HG03457 (cell line): Measurements from ENCODE around the gene ITGA8.

Source experiments
- ATAC-seq: cut with Tn5 transposase; IDR thresholded peaks from one replicate; pipeline ENCODE4 v1.9.1; 2021; ENCODE audit warnings: moderate number of reproducible peaks; ENCODE audit not compliant: unreplicated experiment

ITGA8 gene

GRCh38 chr10:15473396-15473767, 246.3 kb downstream of the ITGA8 start:
- no peak for ATAC-seq

GRCh38 chr10:15472431-15473395, 247.0 kb downstream of the ITGA8 start:
- no peak for ATAC-seq

- ATAC-seq, result no peak
Observed at GRCh38 chr10:15472008-15472407, 247.7 kb downstream of the ITGA8 start.

GRCh38 chr10:15469111-15469510, 250.6 kb downstream of the ITGA8 start:
- ATAC-seq, result no peak

GRCh38 chr10:15464381-15464780, 255.3 kb downstream of the ITGA8 start:
- ATAC-seq, result no peak
